Measurements from ENCODE around the gene KLC4. TPM values are rescaled to one million over a fixed set of nuclear protein-coding genes. Genes with fewer than 3 reads are reported as not detected.

Gene KLC4
- total RNA-seq, 1 donor from 2014 or later, result 9.5 TPM

- Mint-ChIP-seq H3K27me3 (no peaks in the 10 kb centered on the region), H3K9me3 (no peaks in the 10 kb centered on the region), H3K27ac (peak within 1 kb of the TSS; percentile 86), H3K4me1 (peaks cover 33% of the 10 kb centered on the region), H3K36me3 (ENCODE audit: low read depth) (peaks cover 42% of the 10 kb centered on the region), H3K4me3 (peak within 1 kb of the TSS; percentile 94)
- intact Hi-C loops (cut with micrococcal nuclease), result loop anchor here (1.0 kb wide), 1 partner anchor 32 kb away; the partner anchor contains the start of gene CUL7
- DNase-seq, result peak; percentile 92
Measured at GRCh38 chr6:43021270-43022047, 38.0 kb upstream of the KLC4 start, which contains the start of gene RRP36. Gene RRP36, plus strand, starts transcription at chr6:43021623. Its CDS starts 32 bp downstream, at chr6:43021655.

- peaks cover 22% of the 10 kb centered on the region for H3K4me1 Mint-ChIP-seq
- intact Hi-C loops (cut with micrococcal nuclease), result no loop called here
- DNase-seq, result no peak
- peak overlapping the region; percentile 5 for H3K4me3 Mint-ChIP-seq
- peak overlapping the region; percentile 72 for H3K27ac Mint-ChIP-seq
- no peaks in the 10 kb centered on the region for H3K9me3 Mint-ChIP-seq
- H3K27me3 Mint-ChIP-seq, result no peaks in the 10 kb centered on the region
- peaks cover 44% of the 10 kb centered on the region for H3K36me3 Mint-ChIP-seq (ENCODE audit: low read depth)
Measured at GRCh38 chr6:43024436-43024835, 35.0 kb upstream of the KLC4 start.

DNA sequence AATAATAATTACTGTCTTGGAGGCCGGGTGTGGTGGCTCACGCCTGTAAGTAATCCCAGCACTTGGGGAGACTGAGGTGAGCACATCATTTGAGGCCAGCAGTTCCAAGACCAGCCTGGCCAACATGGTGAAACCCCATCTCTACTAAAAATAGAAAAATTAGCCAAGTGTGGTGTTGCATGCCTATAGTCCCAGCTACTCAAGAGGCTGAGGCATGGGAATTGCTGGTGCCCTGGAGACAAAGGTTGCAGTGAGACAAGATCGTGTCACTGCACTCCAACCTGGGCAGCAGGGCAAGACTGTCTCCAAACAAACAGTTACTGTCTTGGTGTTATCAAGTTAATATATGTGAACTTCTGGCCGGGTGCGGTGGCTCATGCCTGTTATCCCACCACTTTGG, 33.1 kb upstream of the KLC4 start:
- intact Hi-C loops (cut with micrococcal nuclease), result no loop called here
- H3K27me3 Mint-ChIP-seq, result no peaks in the 10 kb centered on the region
- H3K4me3 Mint-ChIP-seq, result no peak overlapping the region
- no peak for DNase-seq
- H3K36me3 Mint-ChIP-seq (ENCODE audit: low read depth), result peaks cover 50% of the 10 kb centered on the region
- no peak overlapping the region for H3K27ac Mint-ChIP-seq
- no peaks in the 10 kb centered on the region for H3K9me3 Mint-ChIP-seq
- peaks cover 14% of the 10 kb centered on the region for H3K4me1 Mint-ChIP-seq

DNA sequence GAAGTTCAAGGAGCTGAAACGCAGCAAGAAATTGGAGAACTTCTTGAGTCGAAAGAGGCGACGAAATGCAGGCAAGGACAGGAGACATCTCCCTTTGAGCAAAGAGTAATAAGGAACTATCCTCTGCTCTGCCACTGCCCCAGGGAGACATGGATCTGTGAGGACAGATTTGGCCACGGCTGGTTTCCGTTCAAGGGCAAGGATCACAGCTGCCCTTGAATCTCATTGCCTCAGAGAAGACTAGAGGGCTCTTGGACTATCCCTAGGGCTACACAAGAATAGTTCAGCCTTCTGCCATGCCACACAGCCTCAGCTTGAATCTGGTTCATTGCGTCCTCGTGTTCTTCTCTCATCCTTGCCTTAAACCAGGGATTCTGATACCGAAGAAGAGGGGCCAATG, 30.3 kb upstream of the KLC4 start:
- intact Hi-C loops (cut with micrococcal nuclease), result no loop called here
- peaks cover 17% of the 10 kb centered on the region for H3K4me1 Mint-ChIP-seq
- no peaks in the 10 kb centered on the region for H3K9me3 Mint-ChIP-seq
- DNase-seq, result no peak
- H3K4me3 Mint-ChIP-seq, result no peak overlapping the region
- no peak overlapping the region for H3K27ac Mint-ChIP-seq
- H3K36me3 Mint-ChIP-seq (ENCODE audit: low read depth), result peaks cover 65% of the 10 kb centered on the region
- H3K27me3 Mint-ChIP-seq, result no peaks in the 10 kb centered on the region

DNA sequence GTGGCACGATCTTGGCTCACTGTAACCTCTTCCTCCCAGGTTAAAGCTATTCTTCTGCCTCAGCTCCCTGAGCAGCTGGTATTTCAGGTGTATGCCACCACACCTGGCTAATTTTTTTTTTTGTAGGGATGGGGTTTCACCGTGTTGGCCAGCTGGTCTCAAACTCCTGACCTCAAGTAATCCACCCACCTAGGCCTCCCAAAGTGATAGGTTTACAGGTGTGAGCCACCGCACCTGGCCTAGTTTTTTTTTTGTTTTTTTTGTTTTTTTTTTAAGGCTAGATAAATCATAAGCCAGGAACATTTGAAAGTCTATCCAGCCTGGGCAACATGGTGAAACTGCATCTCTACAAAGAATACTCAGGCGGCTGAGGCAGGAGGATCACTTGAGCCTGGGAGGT, 27.1 kb upstream of the KLC4 start:
- intact Hi-C loops (cut with micrococcal nuclease), result no loop called here
- no peak overlapping the region for H3K27ac Mint-ChIP-seq

GRCh38 chr6:43033496-43034189, 25.8 kb upstream of the KLC4 start:
- Mint-ChIP-seq H3K27me3 (no peaks in the 10 kb centered on the region), H3K4me3 (no peak overlapping the region), H3K9me3 (no peaks in the 10 kb centered on the region), H3K27ac (no peak overlapping the region), H3K4me1 (peaks cover 7% of the 10 kb centered on the region), H3K36me3 (ENCODE audit: low read depth) (peaks cover 60% of the 10 kb centered on the region)
- intact Hi-C loops (cut with micrococcal nuclease), result no loop called here
- no peak for DNase-seq

More for the DNA sequence above, 27.1 kb upstream of the KLC4 start:
- H3K4me1 Mint-ChIP-seq, result peaks cover 7% of the 10 kb centered on the region
- H3K36me3 Mint-ChIP-seq (ENCODE audit: low read depth), result peaks cover 58% of the 10 kb centered on the region
- DNase-seq, result no peak
- H3K4me3 Mint-ChIP-seq, result no peak overlapping the region
- no peaks in the 10 kb centered on the region for H3K27me3 Mint-ChIP-seq
- H3K9me3 Mint-ChIP-seq, result no peaks in the 10 kb centered on the region

- Mint-ChIP-seq H3K4me1 (peaks cover 7% of the 10 kb centered on the region), H3K4me3 (no peak overlapping the region), H3K9me3 (no peaks in the 10 kb centered on the region), H3K36me3 (ENCODE audit: low read depth) (peaks cover 57% of the 10 kb centered on the region), H3K27me3 (no peaks in the 10 kb centered on the region), H3K27ac (no peak overlapping the region)
- DNase-seq, result no peak
- intact Hi-C loops (cut with micrococcal nuclease), result no loop called here
Measured at GRCh38 chr6:43034190-43034525, 25.3 kb upstream of the KLC4 start.

GRCh38 chr6:43035495-43036194, 23.8 kb upstream of the KLC4 start:
- Mint-ChIP-seq H3K4me3 (no peak overlapping the region), H3K27ac (no peak overlapping the region), H3K9me3 (no peaks in the 10 kb centered on the region), H3K36me3 (ENCODE audit: low read depth) (peaks cover 56% of the 10 kb centered on the region), H3K27me3 (no peaks in the 10 kb centered on the region), H3K4me1 (peaks cover 7% of the 10 kb centered on the region)
- intact Hi-C loops (cut with micrococcal nuclease), result no loop called here
- DNase-seq, result no peak

- H3K27me3 Mint-ChIP-seq, result no peaks in the 10 kb centered on the region
- H3K27ac Mint-ChIP-seq, result no peak overlapping the region
- intact Hi-C loops (cut with micrococcal nuclease), result no loop called here
- DNase-seq, result no peak
- no peak overlapping the region for H3K4me3 Mint-ChIP-seq
- H3K4me1 Mint-ChIP-seq, result peaks cover 7% of the 10 kb centered on the region
- H3K36me3 Mint-ChIP-seq (ENCODE audit: low read depth), result peaks cover 50% of the 10 kb centered on the region
- no peaks in the 10 kb centered on the region for H3K9me3 Mint-ChIP-seq
Measured at GRCh38 chr6:43036712-43037111, 22.7 kb upstream of the KLC4 start.

GRCh38 chr6:43037197-43037596, 22.2 kb upstream of the KLC4 start:
- Mint-ChIP-seq H3K4me3 (no peak overlapping the region), H3K27ac (no peak overlapping the region), H3K36me3 (ENCODE audit: low read depth) (peaks cover 49% of the 10 kb centered on the region), H3K4me1 (peaks cover 7% of the 10 kb centered on the region), H3K9me3 (no peaks in the 10 kb centered on the region), H3K27me3 (no peaks in the 10 kb centered on the region)
- intact Hi-C loops (cut with micrococcal nuclease), result no loop called here
- DNase-seq, result no peak

- Mint-ChIP-seq H3K27ac (no peak overlapping the region), H3K4me3 (no peak overlapping the region), H3K9me3 (no peaks in the 10 kb centered on the region), H3K36me3 (ENCODE audit: low read depth) (peaks cover 50% of the 10 kb centered on the region), H3K4me1 (peaks cover 7% of the 10 kb centered on the region), H3K27me3 (no peaks in the 10 kb centered on the region)
- DNase-seq, result no peak
- intact Hi-C loops (cut with micrococcal nuclease), result no loop called here
Measured at GRCh38 chr6:43037706-43038105, 21.7 kb upstream of the KLC4 start.

GRCh38 chr6:43038727-43039126, 20.7 kb upstream of the KLC4 start:
- Mint-ChIP-seq H3K27me3 (no peaks in the 10 kb centered on the region), H3K4me3 (no peak overlapping the region), H3K36me3 (ENCODE audit: low read depth) (peaks cover 51% of the 10 kb centered on the region), H3K27ac (no peak overlapping the region), H3K9me3 (no peaks in the 10 kb centered on the region), H3K4me1 (peaks cover 3% of the 10 kb centered on the region)
- DNase-seq, result no peak
- intact Hi-C loops (cut with micrococcal nuclease), result no loop called here

DNA sequence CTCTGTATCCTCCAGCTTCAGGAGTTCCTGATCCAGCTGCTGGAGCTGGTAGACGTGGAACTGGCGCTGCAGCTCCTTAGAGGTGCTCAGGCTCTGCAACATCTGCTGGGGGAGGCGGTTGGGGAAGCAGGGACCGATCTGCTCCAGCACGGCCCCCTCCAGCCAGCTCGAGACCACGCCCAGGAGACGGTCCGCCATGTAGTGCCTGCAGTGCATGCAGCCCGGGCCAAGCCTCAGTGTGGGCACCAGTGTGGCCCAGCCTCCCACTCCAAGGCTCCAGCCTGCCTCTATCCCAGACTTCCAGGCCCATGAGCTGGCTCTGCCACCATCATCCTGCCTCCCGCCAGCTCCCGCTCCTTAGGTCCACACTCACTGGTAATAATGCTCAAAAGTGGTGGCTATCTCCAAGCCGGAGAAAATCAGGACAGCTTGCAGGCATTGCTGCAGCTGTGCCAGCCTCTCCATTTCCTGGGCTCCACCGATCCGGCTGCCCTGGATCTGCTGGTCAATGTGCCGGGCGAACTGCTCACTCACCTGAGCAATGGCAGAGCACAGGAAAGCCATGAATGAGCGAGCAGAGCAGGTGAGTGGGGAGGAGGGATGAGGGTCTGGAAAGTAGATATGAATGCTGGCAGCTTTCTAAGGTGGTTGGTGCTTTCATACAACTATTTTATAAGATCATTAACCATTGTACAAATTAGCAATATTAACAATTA, 18.7 kb upstream of the KLC4 start:
- H3K4me3 Mint-ChIP-seq, result no peak overlapping the region

More for the DNA sequence above, 18.7 kb upstream of the KLC4 start:
- Mint-ChIP-seq H3K9me3 (no peaks in the 10 kb centered on the region), H3K4me1 (no peaks in the 10 kb centered on the region), H3K36me3 (ENCODE audit: low read depth) (peaks cover 50% of the 10 kb centered on the region), H3K27ac (no peak overlapping the region), H3K27me3 (no peaks in the 10 kb centered on the region)
- intact Hi-C loops (cut with micrococcal nuclease), result no loop called here
- DNase-seq, result no peak

Data from activated CD4-positive, alpha-beta T cell treated with anti-CD3 and anti-CD28 coated beads, Interleukin-2, amount 10 ng/mL, durations not matched to agents 24 days and 14 days (primary cell).